IPS-15b (cell line): ENCODE measurements around the gene MYL5.

Experiments used
- H3K27me3 ChIP-seq: one replicate; pipeline ENCODE4 v1.6.1; 2013; ENCODE audit warnings: low read length; ENCODE audit not compliant: control insufficient read depth, insufficient read depth
- H3K36me3 ChIP-seq: one replicate; pipeline ENCODE4 v1.6.1; 2013; ENCODE audit warnings: low read length; ENCODE audit not compliant: control insufficient read depth, insufficient read depth
- H3K4me1 ChIP-seq: one replicate; pipeline ENCODE4 v1.6.1; 2013; ENCODE audit warnings: mild to moderate bottlenecking, low read length; ENCODE audit not compliant: control insufficient read depth, insufficient read depth
- H3K4me3 ChIP-seq: one replicate; pipeline ENCODE4 v1.5.1; 2013; ENCODE audit warnings: low read depth, low read length
- H3K9ac ChIP-seq: one replicate; pipeline ENCODE4 v1.6.1; 2013; ENCODE audit warnings: low read depth, mild to moderate bottlenecking, low read length
- H3K9me3 ChIP-seq: one replicate; pipeline ENCODE4 v1.6.1; 2013; ENCODE audit warnings: mild to moderate bottlenecking, low read length; ENCODE audit not compliant: control insufficient read depth, insufficient read depth

Gene MYL5

GRCh38 chr4:654871-655463, 19.4 kb upstream of the MYL5 start:
- no peaks in the 10 kb centered on the region for H3K4me1 ChIP-seq
- H3K9me3 ChIP-seq, result no peaks in the 10 kb centered on the region
- H3K36me3 ChIP-seq, result peaks cover 9% of the 10 kb centered on the region
- no peak overlapping the region for H3K4me3 ChIP-seq
- H3K9ac ChIP-seq, result no peak overlapping the region
- no peaks in the 10 kb centered on the region for H3K27me3 ChIP-seq

- Histone ChIP-seq H3K36me3 (peaks cover 10% of the 10 kb centered on the region), H3K4me1 (no peaks in the 10 kb centered on the region), H3K27me3 (no peaks in the 10 kb centered on the region), H3K9ac (no peak overlapping the region), H3K9me3 (no peaks in the 10 kb centered on the region), H3K4me3 (no peak overlapping the region)
Observed at GRCh38 chr4:655464-656151, 18.7 kb upstream of the MYL5 start.

- no peak overlapping the region for H3K9ac ChIP-seq
- no peaks in the 10 kb centered on the region for H3K9me3 ChIP-seq
- no peak overlapping the region for H3K4me3 ChIP-seq
- peaks cover 14% of the 10 kb centered on the region for H3K36me3 ChIP-seq
- H3K4me1 ChIP-seq, result no peaks in the 10 kb centered on the region
- no peaks in the 10 kb centered on the region for H3K27me3 ChIP-seq
Observed at GRCh38 chr4:656436-657337, 17.7 kb upstream of the MYL5 start.

- no peaks in the 10 kb centered on the region for H3K4me1 ChIP-seq
- H3K9ac ChIP-seq, result no peak overlapping the region
- H3K36me3 ChIP-seq, result peaks cover 18% of the 10 kb centered on the region
- H3K9me3 ChIP-seq, result no peaks in the 10 kb centered on the region
- no peak overlapping the region for H3K4me3 ChIP-seq
- H3K27me3 ChIP-seq, result no peaks in the 10 kb centered on the region
Observed at GRCh38 chr4:657338-657833, 17.0 kb upstream of the MYL5 start.

GRCh38 chr4:657834-658667, 16.3 kb upstream of the MYL5 start:
- H3K9me3 ChIP-seq, result no peaks in the 10 kb centered on the region
- H3K4me3 ChIP-seq, result no peak overlapping the region
- H3K27me3 ChIP-seq, result no peaks in the 10 kb centered on the region
- peaks cover 18% of the 10 kb centered on the region for H3K36me3 ChIP-seq
- no peak overlapping the region for H3K9ac ChIP-seq
- no peaks in the 10 kb centered on the region for H3K4me1 ChIP-seq

GRCh38 chr4:658681-659667, 15.4 kb upstream of the MYL5 start:
- Histone ChIP-seq H3K9ac (no peak overlapping the region), H3K9me3 (no peaks in the 10 kb centered on the region), H3K4me1 (no peaks in the 10 kb centered on the region), H3K4me3 (no peak overlapping the region), H3K36me3 (peaks cover 18% of the 10 kb centered on the region), H3K27me3 (no peaks in the 10 kb centered on the region)

- Histone ChIP-seq H3K4me3 (no peak overlapping the region), H3K9ac (no peak overlapping the region), H3K36me3 (peaks cover 18% of the 10 kb centered on the region), H3K4me1 (no peaks in the 10 kb centered on the region), H3K27me3 (no peaks in the 10 kb centered on the region), H3K9me3 (no peaks in the 10 kb centered on the region)
Observed at GRCh38 chr4:659851-660250, 14.5 kb upstream of the MYL5 start.

- H3K27me3 ChIP-seq, result no peaks in the 10 kb centered on the region
- no peaks in the 10 kb centered on the region for H3K4me1 ChIP-seq
- H3K4me3 ChIP-seq, result no peak overlapping the region
- H3K36me3 ChIP-seq, result peaks cover 18% of the 10 kb centered on the region
- H3K9me3 ChIP-seq, result no peaks in the 10 kb centered on the region
- H3K9ac ChIP-seq, result no peak overlapping the region
Observed at GRCh38 chr4:660401-660800, 13.9 kb upstream of the MYL5 start.

GRCh38 chr4:661231-661630, 13.1 kb upstream of the MYL5 start:
- Histone ChIP-seq H3K9ac (no peak overlapping the region), H3K27me3 (no peaks in the 10 kb centered on the region), H3K4me3 (no peak overlapping the region), H3K4me1 (no peaks in the 10 kb centered on the region), H3K9me3 (no peaks in the 10 kb centered on the region), H3K36me3 (peaks cover 18% of the 10 kb centered on the region)

GRCh38 chr4:661881-662761, 12.2 kb upstream of the MYL5 start:
- Histone ChIP-seq H3K36me3 (peaks cover 18% of the 10 kb centered on the region), H3K27me3 (no peaks in the 10 kb centered on the region), H3K4me3 (no peak overlapping the region), H3K9ac (no peak overlapping the region), H3K9me3 (no peaks in the 10 kb centered on the region), H3K4me1 (no peaks in the 10 kb centered on the region)
